ENCODE measurements around the gene CLDN6.
A peak's percentile ranks its signal among the peaks of the same experiment; 100 is the strongest.

The CLDN6 gene

DNA sequence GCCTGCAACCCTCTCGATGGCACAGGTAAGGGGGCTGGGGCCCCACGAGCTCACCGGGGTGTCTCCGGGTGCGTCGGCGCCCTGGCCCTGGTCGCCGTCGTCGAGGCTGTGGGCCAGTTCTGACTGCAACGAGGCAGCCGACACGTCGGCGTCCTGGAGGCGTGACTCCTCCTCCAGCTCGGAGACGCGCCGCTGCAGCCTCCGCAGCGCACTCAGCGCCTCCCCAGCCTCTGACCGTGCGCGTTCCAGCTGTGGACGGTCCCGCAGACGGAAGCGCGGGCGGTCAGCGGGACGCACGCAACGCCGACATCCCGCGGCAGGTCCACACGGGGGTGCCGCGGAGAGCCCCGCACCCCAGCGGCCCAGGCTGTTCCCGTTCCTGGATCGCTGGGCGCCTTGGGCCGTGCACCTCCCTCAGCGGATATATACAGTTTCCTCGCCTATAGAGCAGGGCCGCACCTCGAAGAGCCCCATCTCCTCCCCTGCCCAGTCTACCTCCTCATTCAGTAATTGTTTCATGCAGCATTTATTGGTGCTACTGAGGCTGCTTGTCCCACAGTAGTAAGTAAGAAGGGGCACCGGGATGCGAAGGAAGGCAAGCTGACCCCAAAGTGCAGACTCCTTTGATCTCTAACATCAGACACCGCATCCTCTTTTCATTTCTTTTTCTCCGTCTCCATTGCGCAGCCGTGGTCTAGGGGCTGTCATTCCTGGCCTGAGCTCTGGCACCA lies 11.7 kb upstream of the CLDN6 start:
- H3K4me1 Mint-ChIP-seq (ENCODE audit: low read depth in 2 of 2) = peaks cover 20 to 27% of the 10 kb centered on the region in 2 donors
- H3K36me3 Mint-ChIP-seq (ENCODE audit: insufficient read depth) = peaks cover 11% of the 10 kb centered on the region
- H3K9me3 Mint-ChIP-seq = no peaks in the 10 kb centered on the region
- DNase-seq (no peak), ATAC-seq (replicated peaks) (peak; percentile 22)
- peak overlapping the region; percentile 44 to 62 for H3K4me3 Mint-ChIP-seq
- H3K27ac Mint-ChIP-seq = no peak overlapping the region
- peaks cover 41 to 65% of the 10 kb centered on the region in 2 donors for H3K27me3 Mint-ChIP-seq

DNA sequence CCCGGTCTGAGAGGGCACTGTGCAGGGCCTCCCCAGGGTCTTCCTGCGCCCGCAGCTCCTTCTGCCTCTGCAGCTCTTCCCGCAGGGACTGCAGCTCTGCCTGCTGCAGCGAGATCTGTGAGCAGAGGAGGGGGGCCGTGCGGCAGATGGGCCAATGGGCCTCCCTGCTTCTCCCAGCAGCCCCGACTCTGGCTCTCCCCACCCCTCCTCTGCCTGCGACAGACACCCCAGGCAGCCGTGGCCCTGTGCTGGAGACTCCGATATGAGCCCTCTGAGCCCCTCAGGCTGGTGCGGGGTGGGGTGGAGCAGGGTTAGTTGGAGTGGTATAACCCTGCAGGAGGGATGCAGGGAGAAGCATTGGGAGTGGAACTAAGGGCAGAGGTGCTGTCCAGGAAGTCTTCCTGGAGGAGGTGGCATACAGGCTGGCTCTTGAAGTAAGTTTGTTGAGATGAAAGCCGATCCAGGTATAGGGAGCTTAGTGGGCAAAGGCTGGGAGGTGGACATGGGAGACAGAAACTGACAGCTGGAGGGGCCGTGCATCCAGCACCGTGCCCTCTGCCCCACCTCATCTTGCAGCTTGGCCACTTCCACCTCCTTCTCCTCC lies 10.8 kb upstream of the CLDN6 start:
- Mint-ChIP-seq H3K4me1 (ENCODE audit: low read depth in 2 of 2) (peaks cover 24 to 31% of the 10 kb centered on the region in 2 donors), H3K36me3 (ENCODE audit: insufficient read depth) (peaks cover 16% of the 10 kb centered on the region), H3K4me3 (peak overlapping the region; percentile 44 to 62), H3K9me3 (no peaks in the 10 kb centered on the region), H3K27ac (no peak overlapping the region), H3K27me3 (peaks cover 32 to 57% of the 10 kb centered on the region in 2 donors)
- no peak for DNase-seq
- no peak for ATAC-seq (replicated peaks)

DNA sequence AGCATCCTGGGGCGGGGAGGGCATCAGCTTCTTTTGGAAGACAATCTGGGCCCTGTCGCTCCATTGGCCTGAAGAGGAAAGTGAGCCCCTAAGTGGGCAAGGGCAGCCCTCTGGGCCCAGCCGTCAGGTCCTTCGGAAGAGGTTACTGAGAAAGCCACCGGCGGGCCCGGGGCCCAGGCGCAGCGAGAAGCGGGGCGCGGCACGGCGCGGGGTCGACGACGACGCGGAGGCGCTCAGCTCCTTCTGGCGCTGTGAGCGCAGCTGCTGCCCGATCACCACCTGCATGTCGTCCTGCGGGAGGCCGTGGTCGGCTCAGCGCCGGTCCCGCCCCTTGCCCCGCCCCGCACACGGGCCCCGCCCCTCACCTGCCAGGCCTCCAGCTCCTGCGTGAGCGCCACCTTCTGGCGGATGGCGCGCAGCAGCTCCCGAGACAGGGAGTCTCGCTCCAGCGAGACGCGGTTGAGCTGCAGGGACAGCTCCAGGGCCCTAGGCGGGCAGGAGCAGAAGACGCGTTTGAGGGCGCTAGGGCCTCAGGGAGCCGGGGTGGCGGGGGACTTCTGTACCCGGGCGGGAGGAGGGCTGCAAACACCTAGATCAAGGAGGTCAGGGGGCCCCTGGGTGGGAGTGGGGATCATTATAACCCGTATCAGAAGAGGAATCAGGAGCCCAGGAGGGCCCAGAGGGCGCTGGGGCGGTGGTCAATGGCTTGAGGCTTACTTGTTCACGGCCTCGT lies 10.2 kb upstream of the CLDN6 start:
- peak; percentile 75 to 80 (median 79) for DNase-seq
- peaks cover 22% of the 10 kb centered on the region for H3K36me3 Mint-ChIP-seq (ENCODE audit: insufficient read depth)
- peaks cover 26 to 50% of the 10 kb centered on the region in 2 donors for H3K27me3 Mint-ChIP-seq
- H3K4me3 Mint-ChIP-seq = peak overlapping the region; percentile 55 to 58
- no peak overlapping the region for H3K27ac Mint-ChIP-seq
- ATAC-seq (replicated peaks) = peak; percentile 41
- H3K9me3 Mint-ChIP-seq = no peaks in the 10 kb centered on the region
- H3K4me1 Mint-ChIP-seq (ENCODE audit: low read depth in 2 of 2) = peaks cover 27 to 36% of the 10 kb centered on the region in 2 donors

DNA sequence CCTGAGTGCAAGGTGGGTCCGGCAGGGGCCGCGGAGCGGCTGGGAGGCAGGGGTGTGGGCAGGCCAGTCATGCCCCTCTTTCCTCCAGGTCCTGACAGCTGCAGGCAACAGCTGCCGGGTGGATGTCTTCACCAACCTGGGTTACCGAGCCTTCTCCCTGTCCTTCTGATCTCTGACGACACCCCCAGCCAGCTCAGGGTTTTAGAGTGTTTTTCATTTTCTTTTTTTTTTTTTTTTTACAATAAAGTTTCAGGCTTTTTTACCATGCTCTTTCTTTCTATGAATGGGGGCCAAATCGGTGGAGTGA lies 9.5 kb upstream of the CLDN6 start:
- Mint-ChIP-seq H3K9me3 (no peaks in the 10 kb centered on the region), H3K36me3 (ENCODE audit: insufficient read depth) (peaks cover 22% of the 10 kb centered on the region), H3K4me3 (no peak overlapping the region), H3K4me1 (ENCODE audit: low read depth in 2 of 2) (peaks cover 34 to 39% of the 10 kb centered on the region in 2 donors), H3K27me3 (peaks cover 19 to 43% of the 10 kb centered on the region in 2 donors), H3K27ac (no peak overlapping the region)
- ATAC-seq (replicated peaks) = no peak
- no peak for DNase-seq

DNA sequence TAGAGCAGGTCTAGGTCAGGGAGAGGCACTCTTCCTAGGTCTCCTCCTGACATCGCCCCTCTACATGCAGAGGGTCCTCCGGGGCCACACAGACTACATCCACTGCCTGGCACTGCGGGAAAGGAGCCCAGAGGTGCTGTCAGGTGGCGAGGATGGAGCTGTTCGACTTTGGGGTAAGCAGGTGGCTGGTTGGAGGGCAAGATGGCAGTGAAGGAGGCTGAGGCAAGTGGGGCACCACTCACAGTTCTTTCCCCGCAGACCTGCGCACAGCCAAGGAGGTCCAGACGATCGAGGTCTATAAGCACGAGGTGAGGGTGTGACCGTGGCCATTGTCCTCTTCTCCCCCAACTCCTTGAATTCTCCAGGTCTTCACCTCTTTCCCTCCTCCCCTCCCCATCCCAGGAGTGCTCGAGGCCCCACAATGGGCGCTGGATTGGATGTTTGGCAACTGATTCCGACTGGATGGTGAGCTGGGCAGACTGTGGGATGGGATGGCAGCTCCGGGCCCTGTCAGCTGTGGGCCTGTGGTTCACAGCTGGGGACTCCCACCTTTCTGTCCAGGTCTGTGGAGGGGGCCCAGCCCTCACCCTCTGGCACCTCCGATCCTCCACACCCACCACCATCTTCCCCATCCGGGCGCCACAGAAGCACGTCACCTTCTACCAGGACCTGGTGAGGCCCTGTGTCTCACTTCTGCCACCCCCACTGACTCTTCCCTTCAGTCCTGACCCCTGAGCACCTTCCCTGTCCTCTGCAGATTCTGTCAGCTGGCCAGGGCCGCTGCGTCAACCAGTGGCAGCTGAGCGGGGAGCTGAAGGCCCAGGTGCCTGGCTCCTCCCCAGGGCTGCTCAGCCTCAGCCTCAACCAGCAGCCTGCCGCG lies 8.9 kb upstream of the CLDN6 start:
- DNase-seq (no peak), ATAC-seq (replicated peaks) (no peak)
- peaks cover 15 to 37% of the 10 kb centered on the region in 2 donors for H3K27me3 Mint-ChIP-seq
- H3K9me3 Mint-ChIP-seq = no peaks in the 10 kb centered on the region
- H3K4me1 Mint-ChIP-seq (ENCODE audit: low read depth in 2 of 2) = peaks cover 40 to 43% of the 10 kb centered on the region in 2 donors
- H3K36me3 Mint-ChIP-seq (ENCODE audit: insufficient read depth) = peaks cover 25% of the 10 kb centered on the region
- H3K4me3 Mint-ChIP-seq = no peak overlapping the region
- H3K27ac Mint-ChIP-seq = no peak overlapping the region

DNA sequence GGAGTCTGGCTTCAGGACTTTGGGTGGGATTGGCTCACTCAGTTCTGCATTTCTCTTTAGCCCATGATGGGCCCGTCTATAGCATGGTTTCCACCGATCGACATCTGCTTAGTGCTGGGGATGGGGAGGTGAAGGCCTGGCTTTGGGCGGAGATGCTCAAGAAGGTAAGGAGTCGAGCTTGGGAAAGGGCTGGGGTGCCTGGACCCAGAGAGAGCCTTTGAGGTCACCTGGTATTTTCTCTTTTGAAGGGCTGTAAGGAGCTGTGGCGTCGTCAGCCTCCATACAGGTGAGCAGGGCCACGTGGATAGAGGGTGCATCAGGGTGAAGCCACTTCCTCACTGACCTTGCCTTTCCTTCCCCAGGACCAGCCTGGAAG lies 8.0 kb upstream of the CLDN6 start:
- Mint-ChIP-seq H3K36me3 (ENCODE audit: insufficient read depth) (peaks cover 26% of the 10 kb centered on the region), H3K27ac (no peak overlapping the region), H3K4me1 (ENCODE audit: low read depth in 2 of 2) (peaks cover 48 to 51% of the 10 kb centered on the region in 2 donors), H3K9me3 (no peaks in the 10 kb centered on the region), H3K27me3 (peaks cover 15 to 28% of the 10 kb centered on the region in 2 donors), H3K4me3 (no peak overlapping the region)
- ATAC-seq (replicated peaks) (no peak), DNase-seq (no peak)

DNA sequence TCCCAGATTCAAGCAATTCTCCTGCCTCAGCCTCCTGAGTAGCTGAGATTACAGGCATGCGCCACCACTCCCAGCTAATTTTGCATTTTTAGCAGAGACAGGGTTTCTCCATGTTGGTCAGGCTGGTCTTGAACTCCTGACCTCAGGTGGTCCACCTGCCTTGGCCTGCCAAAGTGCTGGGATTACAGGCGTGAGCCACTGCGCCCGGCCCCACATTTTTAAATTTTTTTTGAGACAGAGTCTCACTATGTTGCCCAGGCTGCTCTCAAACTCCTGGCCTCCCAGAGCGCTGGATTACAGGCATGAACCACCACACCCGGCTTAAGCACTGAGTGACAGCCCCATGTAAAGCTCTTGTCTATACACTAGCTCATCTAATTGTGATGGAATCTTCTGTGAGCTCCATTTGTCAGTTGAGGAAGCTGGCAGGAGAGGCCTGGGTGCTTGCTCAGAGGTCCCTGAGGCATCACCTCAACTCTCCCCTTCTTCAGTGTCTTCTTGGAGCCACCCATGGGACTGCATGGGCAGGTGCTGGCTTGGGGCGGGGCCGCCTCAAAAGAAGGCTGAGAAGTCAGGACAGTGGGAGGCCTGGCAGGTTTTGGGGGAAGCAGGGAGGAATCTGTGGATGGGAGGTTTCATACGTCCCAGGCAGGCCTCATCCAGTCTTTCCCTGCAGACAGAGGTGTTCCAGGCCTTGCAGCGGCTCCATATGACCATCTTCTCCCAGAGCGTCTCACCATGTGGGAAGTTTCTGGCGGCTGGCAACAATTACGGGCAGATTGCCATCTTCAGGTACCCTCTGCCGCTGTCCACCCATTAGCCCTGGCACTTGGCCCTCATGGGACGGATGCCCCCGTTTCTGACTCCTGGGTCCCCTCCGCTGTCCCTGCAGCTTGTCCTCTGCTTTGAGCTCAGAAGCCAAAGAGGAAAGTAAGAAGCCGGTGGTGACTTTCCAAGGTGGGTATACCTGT lies 7.3 kb upstream of the CLDN6 start:
- no peaks in the 10 kb centered on the region for H3K9me3 Mint-ChIP-seq
- ATAC-seq (replicated peaks) (no peak), DNase-seq (no peak)
- peaks cover 15 to 22% of the 10 kb centered on the region in 2 donors for H3K27me3 Mint-ChIP-seq
- H3K36me3 Mint-ChIP-seq (ENCODE audit: insufficient read depth) = peaks cover 26% of the 10 kb centered on the region
- H3K27ac Mint-ChIP-seq = no peak overlapping the region
- no peak overlapping the region for H3K4me3 Mint-ChIP-seq
- H3K4me1 Mint-ChIP-seq (ENCODE audit: low read depth in 2 of 2) = peaks cover 52 to 54% of the 10 kb centered on the region in 2 donors

DNA sequence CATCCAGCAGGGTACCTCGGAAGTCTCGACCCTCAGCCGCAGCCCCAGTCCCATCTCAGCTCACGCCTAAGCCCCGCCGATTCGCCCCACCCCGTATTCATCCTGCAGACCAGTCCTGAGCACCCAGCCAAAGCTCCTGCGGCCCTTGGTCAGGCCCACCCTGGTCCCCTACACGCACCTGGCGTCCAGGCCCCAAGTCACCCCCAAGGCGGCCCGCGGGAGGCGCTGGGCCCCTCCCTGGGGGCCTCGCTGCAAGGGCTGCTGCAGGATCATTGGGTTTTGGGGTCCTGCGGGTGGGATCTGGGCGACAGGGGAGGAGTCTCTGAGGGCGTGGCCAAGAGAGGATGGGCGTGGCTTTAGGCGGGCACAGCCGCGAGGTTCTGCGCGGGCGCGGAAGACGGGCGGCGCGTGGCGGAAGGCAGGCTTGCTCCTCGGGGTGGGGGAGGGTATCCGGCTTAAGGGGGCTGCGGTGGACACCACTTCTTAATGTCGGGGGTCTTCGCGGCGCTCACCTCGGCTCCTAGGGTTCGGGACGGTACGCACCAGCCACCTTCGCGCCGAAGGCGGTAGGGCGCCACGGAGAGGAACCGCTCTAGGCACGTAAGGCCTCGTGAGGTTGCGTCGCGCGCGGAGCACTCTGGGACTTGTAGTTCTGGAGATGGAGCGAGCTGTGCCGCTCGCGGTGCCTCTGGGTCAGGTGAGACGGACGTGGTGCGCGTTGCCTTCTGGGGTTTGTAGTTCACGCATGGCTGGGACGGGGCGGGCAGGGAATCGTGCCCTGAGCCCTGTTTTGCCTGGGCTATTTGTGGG lies 5.9 kb upstream of the CLDN6 start, which contains the start of the genes HCFC1R1 and THOC6:
Gene HCFC1R1 (minus strand): TSS at position 274 of the 810 bp plus-strand sequence. CDS start 1 bp downstream, at position 273.
Gene THOC6 (plus strand): TSS at position 367 of the 810 bp plus-strand sequence. CDS start 292 bp downstream, at position 659.
- Mint-ChIP-seq H3K27me3 (peaks cover 2 to 7% of the 10 kb centered on the region in 2 donors), H3K4me1 (ENCODE audit: low read depth in 2 of 2) (peaks cover 48 to 49% of the 10 kb centered on the region in 2 donors), H3K36me3 (ENCODE audit: insufficient read depth) (peaks cover 26% of the 10 kb centered on the region), H3K27ac (peak within 1 kb of the TSS; percentile 31 to 93), H3K4me3 (peak within 1 kb of the TSS; percentile 81 to 85), H3K9me3 (no peaks in the 10 kb centered on the region)
- DNase-seq (peak; percentile 92 to 95 (median 94)), ATAC-seq (replicated peaks) (peak; percentile 79)

DNA sequence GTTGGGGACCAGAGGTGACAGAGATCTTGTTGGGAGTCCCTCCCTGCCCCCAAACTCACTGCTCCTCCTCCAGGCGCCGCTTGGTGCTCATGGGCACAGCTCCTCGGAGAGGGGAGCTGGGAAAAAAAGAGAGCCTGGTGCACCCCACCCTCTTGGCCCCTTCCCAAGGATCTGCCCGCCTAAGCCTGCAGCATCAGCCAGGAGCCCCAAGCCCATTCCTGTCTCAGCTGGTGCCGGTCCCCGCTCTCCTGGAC lies 5.4 kb upstream of the CLDN6 start:
- Mint-ChIP-seq H3K9me3 (no peaks in the 10 kb centered on the region), H3K4me3 (peak overlapping the region; percentile 81 to 85), H3K4me1 (ENCODE audit: low read depth in 2 of 2) (peaks cover 44 to 45% of the 10 kb centered on the region in 2 donors), H3K27me3 (peaks cover 0 to 2% of the 10 kb centered on the region in 2 donors), H3K27ac (peak overlapping the region in 1 of 2 donors; percentile 93), H3K36me3 (ENCODE audit: insufficient read depth) (peaks cover 26% of the 10 kb centered on the region)
- ATAC-seq (replicated peaks) = no peak
- peak in 1 of 3 experiments; percentile 37 for DNase-seq

DNA sequence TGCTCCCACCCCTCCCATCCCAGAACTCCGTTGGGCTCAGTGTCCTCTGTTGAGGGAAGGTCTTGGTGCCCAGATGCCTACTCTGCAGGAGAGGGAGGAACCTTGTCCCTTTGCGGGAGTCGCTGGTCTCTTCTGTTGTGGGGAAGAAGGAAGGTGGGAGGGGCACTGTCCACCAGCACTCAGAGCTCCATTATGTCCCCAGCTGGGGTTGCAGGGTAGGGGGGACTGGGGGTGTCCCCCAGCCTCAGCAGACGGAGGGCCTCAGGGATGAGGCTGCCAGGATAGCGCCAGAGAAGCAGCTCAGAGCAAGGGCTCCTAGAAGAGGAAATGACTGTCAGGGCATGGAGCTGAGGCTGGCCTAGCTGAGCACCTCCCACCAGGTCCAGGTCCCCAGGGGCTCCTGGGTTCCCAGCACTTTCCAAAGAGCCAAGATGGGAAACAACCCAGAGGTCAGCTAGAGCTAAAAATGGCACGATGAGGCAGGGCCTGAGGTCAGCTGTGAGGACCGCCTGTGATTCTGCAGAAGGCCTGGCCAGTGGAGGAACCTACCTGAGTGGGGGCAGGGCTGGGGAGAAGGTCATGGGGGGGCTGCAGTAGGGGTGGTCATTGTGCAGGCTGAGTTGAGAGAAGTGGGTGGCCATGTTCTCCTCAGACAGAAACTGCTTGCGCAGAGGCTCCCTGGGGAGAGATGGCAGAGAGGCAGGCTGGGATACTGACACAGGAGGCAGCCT lies 4.9 kb upstream of the CLDN6 start:
- peaks cover 26% of the 10 kb centered on the region for H3K36me3 Mint-ChIP-seq (ENCODE audit: insufficient read depth)
- no peaks in the 10 kb centered on the region for H3K27me3 Mint-ChIP-seq
- ATAC-seq (replicated peaks) (no peak), DNase-seq (no peak)
- H3K4me3 Mint-ChIP-seq = peak overlapping the region; percentile 81 to 85
- H3K9me3 Mint-ChIP-seq = no peaks in the 10 kb centered on the region
- H3K4me1 Mint-ChIP-seq (ENCODE audit: low read depth in 2 of 2) = peaks cover 41 to 45% of the 10 kb centered on the region in 2 donors
- H3K27ac Mint-ChIP-seq = peak overlapping the region in 1 of 2 donors; percentile 93

DNA sequence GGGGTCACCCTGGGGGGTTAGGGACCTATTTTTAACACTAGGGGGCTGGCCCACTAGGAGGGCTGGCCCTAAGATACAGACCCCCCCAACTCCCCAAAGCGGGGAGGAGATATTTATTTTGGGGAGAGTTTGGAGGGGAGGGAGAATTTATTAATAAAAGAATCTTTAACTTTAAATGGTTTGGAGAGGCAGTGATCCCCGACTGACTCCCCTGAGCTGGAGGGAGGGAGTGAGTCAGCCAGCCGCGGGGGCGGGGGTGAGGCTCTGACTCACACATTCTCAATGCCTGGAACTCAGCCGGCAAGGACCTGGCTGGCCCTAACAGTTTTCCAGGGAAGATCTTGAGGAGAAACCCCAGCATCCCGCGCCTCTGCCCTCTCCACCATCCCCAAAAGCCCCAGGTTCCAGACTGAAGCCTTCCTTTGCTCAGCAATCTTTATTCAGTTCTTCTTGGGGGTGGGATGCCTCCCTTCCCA lies 4.3 kb upstream of the CLDN6 start:
- Mint-ChIP-seq H3K27me3 (no peaks in the 10 kb centered on the region), H3K4me1 (ENCODE audit: low read depth in 2 of 2) (peaks cover 41 to 45% of the 10 kb centered on the region in 2 donors), H3K9me3 (no peaks in the 10 kb centered on the region), H3K4me3 (peak overlapping the region; percentile 81 to 85), H3K27ac (peak overlapping the region in 1 of 2 donors; percentile 93), H3K36me3 (ENCODE audit: insufficient read depth) (peaks cover 26% of the 10 kb centered on the region)
- ATAC-seq (replicated peaks) (peak; percentile 23), DNase-seq (peak; percentile 62 to 66 (median 65))

Data from effector memory CD8-positive, alpha-beta T cell (primary cell).